Measurements from ENCODE around the gene ROR2.

Gene ROR2

GRCh38 chr9:91577633-91578061, 372.4 kb downstream of the ROR2 start:
- no peak overlapping the region for H3K4me3 ChIP-seq (ENCODE audit: control insufficient read depth, low read depth, low read length)
- no peak for DNase-seq (ENCODE audit: low read depth)
- no peak for TF ChIP-seq CTCF (conservative IDR thresholded peaks at IDR 0.05; ENCODE audit: control insufficient read depth, insufficient read depth, low read depth, low read length)

- no peak overlapping the region for H3K4me3 ChIP-seq (ENCODE audit: control insufficient read depth, low read depth, low read length)
- TF ChIP-seq CTCF (conservative IDR thresholded peaks at IDR 0.05; ENCODE audit: control insufficient read depth, insufficient read depth, low read depth, low read length) = no peak
- no peak for DNase-seq (ENCODE audit: low read depth)
These were observed 377.2 kb downstream of the ROR2 start for GRCh38 chr9:91572811-91573210.

GRCh38 chr9:91572044-91572443, 378.0 kb downstream of the ROR2 start:
- no peak for DNase-seq (ENCODE audit: low read depth)
- no peak overlapping the region for H3K4me3 ChIP-seq (ENCODE audit: control insufficient read depth, low read depth, low read length)
- TF ChIP-seq CTCF (conservative IDR thresholded peaks at IDR 0.05; ENCODE audit: control insufficient read depth, insufficient read depth, low read depth, low read length) = no peak

GRCh38 chr9:91571036-91571435, 379.0 kb downstream of the ROR2 start:
- DNase-seq (ENCODE audit: low read depth) = no peak
- no peak overlapping the region for H3K4me3 ChIP-seq (ENCODE audit: control insufficient read depth, low read depth, low read length)
- no peak for TF ChIP-seq CTCF (conservative IDR thresholded peaks at IDR 0.05; ENCODE audit: control insufficient read depth, insufficient read depth, low read depth, low read length)

GRCh38 chr9:91567642-91568274, 382.3 kb downstream of the ROR2 start:
- DNase-seq (ENCODE audit: low read depth) = no peak
- H3K4me3 ChIP-seq (ENCODE audit: control insufficient read depth, low read depth, low read length) = no peak overlapping the region
- TF ChIP-seq CTCF (conservative IDR thresholded peaks at IDR 0.05; ENCODE audit: control insufficient read depth, insufficient read depth, low read depth, low read length) = no peak

- TF ChIP-seq CTCF (conservative IDR thresholded peaks at IDR 0.05; ENCODE audit: control insufficient read depth, insufficient read depth, low read depth, low read length) = no peak
- DNase-seq (ENCODE audit: low read depth) = no peak
- H3K4me3 ChIP-seq (ENCODE audit: control insufficient read depth, low read depth, low read length) = no peak overlapping the region
These were observed 385.9 kb downstream of the ROR2 start for GRCh38 chr9:91564081-91564670.
